SKM-1 treated with dmso at 0.1 percent for 144 hours (cell line): ENCODE measurements around the gene SOSTDC1.
"Not testable (repeated sequence)": the region's sequence is repeated elsewhere in the genome, so short reads cannot be mapped to it uniquely, and the experiment has no call there.

ENCODE experiments used
- DNase-seq: peaks from one replicate; lab custom pipeline; 2025; ENCODE audit not compliant: unreplicated experiment; lab: John Stamatoyannopoulos, UW

SOSTDC1 gene

DNA sequence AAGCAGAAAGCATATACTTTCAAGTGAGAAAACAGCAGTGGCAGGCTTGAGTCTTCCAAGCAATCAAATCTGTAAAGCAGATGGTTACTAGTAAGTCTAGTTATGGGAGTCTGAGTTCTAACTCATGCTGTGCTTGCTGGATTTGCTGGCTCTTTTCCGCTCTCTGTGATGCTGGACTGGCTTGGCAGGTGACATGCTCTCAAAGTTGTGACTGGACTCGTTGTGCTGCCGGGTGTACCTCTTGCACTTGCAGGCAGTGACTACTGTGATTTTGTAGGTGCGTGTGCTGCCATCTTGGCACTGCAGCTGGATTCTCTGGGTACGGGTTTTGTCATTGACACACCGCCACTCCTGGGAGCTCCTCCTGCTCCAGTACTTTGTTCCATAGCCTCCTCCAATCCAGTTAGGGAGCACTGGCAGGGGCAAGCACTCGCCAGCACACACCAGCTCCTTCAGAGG lies 3.1 kb downstream of the SOSTDC1 start:
- no peak for DNase-seq

DNA sequence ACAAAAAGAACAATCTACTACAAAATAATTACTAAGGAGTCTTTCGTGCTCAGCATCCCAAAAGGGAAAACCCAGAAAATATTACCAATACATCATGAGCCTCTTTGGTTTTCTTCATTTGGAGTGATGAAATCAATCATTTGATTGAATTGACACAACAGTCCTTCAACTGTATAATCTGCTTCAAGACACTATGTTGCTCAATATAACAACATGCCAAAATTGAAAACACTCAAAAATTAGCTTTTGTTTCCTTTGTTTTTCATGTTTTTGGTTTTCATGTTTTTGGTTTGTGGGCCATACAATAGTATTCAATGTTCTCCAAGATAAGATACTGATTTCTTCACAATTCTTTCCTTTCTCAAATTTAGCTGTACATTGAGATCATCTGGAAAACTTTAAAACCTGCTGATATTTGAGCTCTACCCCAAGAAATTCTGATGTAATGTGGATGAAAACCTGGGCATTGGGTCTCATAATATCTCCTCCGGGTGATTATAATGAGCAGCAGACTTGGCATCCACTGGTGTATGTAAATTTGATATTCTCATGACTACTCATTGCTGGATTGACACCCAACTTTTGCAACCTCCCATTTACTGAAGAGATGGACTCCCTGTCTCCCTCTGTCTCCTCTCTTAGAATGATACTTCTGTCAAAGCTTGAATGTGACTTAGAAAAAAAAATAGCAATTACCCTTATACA lies 4.6 kb downstream of the SOSTDC1 start:
- no peak for DNase-seq

DNA sequence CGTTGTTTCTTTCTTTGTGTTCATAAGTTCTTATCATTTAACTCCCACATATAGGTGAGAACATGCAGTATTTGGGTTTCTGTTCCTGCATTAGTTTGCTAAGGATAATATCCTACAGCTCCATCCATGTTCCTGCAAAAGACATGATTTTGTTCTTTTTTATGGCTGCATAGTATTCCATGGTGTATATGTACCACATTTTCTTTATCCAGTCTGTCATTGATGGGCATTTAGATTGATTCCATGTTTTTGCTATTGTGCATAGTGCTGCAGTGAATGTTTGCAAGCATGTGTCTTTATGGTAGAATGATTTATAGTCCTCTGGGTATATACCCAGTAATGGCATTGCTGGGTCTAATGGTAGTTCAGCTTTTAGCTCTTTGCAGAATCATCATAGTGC lies 9.2 kb downstream of the SOSTDC1 start:
- DNase-seq = not testable (repeated sequence)

DNA sequence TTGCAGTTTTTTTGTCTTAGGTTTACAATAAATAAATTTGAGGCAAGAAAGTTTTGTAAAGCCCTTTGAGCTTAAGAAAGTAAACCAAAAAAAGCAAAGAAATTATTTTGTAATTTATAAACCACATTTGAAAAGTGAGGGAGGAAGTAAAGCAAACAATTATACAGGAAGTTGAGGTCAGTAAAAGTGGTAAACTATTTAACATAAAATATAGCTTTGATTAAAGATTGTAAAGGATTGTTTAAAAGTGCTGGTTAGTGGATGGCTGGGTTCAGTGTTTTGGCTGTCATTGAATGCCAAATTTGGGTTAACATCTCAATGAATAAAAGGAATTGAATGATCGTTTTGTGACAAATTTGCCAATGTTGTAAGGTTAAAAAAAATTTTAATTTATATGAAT lies 9.9 kb downstream of the SOSTDC1 start:
- peak; percentile 3 for DNase-seq

DNA sequence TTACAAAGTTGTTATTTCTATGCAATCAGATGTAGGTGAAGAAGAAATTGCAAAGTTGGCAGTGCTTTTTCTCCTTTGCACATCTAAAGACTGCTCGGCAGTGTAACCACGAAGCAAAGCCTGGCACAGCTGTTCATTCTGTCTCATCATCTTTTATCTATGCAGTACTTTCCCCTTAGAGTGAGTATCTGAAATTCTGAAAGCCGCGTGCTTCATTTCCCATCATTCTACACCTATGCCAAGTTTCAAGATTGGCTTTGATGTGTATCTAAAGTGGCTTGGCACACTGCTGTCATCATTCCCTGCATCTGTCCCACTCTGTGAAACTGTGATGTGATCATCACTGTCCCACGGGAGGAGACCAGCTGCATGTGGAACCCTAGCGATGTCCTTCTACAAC lies 15.2 kb downstream of the SOSTDC1 start:
- DNase-seq = no peak

DNA sequence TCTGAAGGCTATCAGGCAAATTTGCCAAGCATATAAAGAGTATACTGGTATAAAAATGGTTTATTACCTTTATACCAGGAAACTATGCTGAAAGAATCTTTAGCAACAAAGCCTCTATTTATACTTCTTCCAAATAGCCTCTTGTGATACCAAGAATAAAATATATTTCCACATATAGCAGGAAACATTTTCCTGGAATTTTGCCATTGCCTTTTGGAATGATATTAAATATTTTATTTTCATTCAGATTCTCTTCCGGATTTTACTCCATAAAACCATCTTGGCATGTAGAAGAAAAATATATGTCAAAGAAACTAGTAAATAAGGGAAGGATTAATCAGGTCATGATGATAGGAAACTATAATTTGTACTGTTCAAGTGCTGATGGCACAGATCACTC lies 17.7 kb downstream of the SOSTDC1 start:
- no peak for DNase-seq

DNA sequence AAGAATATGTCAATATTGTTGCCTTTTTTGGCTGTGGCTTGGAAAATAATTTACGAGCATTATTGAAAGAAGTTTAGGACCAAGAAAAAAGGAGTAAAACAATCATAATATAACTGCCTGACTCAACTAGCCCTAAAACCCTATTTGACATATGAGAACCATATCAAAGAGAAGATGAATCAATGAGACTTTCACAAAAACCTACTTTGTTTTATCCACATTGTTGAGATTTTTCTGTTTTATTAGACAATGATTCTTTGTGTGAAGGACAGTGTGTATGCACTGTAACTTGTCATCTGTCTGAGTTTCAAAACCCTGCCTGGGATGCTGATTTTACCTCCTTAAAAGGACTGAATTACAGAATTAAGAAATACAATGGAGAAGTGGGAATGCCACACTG lies 19.0 kb downstream of the SOSTDC1 start:
- DNase-seq = no peak

DNA sequence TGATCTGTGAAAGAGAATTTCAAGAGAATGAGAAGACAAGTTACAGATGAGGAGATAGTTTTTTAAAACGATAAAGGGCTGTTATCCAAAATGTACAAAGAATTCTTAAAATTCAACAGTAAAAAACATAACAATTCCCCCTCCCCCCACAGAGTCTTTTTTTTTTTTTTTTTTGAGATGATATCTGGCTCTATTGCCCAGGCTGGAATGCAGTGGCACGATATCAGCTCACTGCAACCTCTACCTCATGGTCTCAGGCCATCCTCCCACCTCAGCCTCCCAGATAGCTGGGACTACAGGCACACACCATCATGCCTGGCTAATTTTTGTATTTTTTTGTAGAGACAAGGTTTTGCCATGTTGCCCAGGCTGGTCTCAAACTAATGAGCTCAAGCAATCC lies 21.7 kb downstream of the SOSTDC1 start:
- DNase-seq = not testable (repeated sequence)

DNA sequence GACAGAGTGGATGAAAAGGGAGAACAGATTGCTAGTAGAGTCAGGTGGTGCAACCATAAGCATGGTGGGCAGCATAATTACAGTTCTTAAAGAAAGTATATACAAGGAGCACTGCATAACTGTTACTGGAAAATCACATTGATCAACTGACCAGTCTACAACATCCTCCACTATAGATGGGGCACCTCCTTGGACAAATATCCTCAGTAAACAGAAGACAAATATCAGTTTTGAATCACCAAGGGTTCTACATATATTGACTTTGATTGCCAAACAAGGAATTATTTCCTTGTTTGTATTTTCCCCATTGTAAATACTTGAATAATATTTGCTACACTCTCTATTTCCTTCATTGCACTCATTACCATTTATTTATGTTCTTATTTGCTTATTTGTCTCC lies 26.6 kb downstream of the SOSTDC1 start:
- no peak for DNase-seq

DNA sequence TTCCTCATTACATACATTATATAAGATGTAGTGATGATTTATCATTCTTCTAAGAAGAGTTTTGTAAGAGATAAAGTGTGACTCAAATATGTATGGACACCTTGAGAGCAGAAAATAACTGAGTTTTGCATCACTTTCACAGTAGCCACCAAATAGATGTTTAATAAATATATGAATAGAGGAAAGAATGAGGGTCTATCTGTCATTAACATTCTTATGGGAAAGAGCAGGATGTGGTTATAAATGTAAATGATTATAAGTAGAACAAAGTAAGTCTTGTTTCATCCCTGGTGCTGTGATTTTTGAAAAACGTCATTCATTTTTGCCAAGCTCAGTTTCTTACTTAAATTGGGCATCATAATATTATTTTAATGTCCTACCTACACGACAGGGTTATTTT lies 29.2 kb downstream of the SOSTDC1 start:
- DNase-seq = no peak

DNA sequence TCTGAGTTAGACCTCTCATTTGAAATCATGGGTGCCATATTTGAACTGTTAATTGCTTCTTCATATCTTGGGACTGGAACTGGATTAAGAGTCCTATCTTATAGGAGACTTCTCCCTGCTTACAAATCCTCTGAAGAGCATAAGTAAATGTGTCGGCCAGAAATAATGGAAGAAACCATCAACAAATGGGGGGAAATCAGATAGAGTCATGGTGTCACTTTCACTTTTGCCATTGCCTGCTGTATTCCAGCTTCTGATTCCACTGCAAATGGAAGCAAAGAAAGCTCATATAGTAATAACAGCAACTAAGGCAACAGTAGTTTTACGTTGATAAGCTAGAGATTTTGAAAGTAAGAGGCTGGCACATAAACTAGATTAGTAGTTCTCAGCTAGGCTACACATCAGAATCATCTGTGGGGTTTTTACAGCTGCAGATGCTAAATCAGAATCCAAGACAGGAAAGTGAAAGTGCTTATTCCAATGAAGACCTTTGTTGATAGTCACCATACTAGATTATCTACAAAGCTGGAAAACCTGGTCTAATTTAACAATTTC lies 31.9 kb downstream of the SOSTDC1 start:
- DNase-seq = no peak

DNA sequence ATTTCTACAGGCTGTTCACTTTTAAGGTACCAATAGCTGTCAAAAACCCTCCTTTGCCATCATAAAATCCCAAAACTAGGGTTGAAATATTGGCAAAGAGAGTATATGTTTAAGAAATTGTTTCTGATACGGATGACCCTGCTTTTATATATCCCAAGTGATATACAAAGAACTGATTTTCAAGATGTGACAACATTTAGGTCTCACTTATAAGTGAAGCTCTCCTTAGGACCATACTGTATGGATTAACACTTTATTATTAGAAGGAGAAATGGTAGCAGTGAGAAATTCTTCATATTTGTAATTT lies 33.2 kb downstream of the SOSTDC1 start:
- DNase-seq = no peak

DNA sequence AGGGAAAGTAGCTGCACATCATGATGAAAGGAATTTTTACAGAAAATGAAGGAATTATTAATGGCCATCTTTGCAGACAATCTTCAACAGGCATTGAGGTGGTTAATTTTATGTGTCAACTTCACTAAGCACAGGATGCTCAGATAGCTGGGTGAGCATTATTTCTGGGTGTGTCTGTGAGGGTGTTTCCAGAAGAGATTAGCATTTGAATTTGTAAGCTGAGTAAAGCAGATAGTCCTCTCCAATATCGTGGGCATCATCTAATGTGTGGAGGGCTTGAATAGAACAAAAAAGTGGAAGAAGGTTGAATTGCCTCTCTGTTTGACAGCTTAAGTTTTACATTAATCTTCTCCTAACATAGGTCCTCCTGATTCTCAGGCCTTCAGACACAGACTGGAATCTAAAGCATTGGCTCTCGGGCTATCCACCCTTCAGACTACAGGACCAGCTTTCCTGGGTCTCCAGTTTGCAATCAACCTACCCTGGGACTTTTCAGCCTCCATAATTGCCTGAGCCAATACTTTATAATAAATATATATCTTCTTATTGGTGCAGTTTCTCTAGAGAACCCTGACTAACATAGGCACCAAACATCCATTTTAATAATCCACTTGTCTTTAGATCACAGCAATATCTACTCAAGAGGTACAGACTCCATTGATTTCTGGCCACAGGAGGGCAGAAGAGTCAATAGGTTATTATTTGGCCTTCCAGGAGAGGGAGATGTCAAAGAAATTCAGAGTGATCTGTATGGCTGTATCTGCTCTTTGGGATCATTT lies 33.7 kb downstream of the SOSTDC1 start:
- DNase-seq = peak; percentile 25

DNA sequence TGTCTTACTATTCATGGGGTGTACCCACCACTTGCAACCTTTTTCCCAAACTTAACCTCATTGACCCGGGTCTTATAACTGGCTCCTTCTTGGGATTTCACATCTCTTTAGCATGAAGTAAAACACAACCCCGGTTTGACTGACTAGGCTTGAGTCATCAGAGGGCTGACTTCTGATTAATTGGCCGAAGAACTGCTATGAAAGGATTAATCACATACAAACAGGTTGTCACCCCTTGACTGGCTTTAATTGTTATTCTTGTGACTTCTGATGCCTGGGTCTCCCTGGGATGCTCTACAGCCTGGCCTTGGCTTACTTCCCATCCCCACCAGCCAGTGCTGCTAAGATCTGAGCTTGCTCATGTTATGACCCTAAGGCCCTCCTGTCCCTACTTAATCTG lies 35.4 kb downstream of the SOSTDC1 start:
- no peak for DNase-seq

DNA sequence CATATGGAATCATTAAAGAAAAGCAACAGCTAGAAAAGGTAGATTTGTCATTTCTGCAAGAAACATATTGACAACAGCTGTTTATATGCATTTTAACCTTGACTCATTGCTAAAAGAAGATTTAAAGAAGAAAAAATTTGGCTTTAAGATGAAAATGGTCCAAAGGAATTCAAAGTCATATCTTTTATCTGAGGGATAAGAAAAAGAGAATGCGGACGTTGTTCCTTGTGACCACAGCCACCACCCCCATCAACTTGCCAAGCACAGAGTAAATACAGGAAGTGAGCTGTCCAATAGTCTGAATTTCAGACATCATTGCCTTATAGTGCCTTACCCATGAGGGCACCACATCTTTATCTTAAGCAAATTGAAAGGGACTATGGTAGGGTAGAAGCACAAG lies 36.9 kb downstream of the SOSTDC1 start:
- DNase-seq = no peak

DNA sequence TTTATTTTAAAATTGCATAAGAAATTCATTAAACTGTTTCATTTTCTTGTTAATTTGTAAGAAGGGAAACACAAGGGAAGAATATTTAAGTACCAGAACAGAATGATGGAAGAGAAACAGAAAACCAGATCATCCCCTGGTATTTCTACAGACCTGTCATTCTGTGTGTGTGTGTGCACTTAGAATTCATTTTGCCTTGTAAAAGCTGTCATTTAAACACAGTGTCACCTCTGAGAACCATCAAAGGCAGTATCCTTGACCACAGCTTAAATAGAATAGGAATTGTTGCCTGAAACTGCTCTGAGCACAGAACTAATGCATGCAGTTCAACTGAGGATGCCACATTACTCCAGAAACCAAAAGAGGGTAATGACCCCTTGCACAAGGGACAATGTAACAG lies 37.4 kb downstream of the SOSTDC1 start:
- no peak for DNase-seq

DNA sequence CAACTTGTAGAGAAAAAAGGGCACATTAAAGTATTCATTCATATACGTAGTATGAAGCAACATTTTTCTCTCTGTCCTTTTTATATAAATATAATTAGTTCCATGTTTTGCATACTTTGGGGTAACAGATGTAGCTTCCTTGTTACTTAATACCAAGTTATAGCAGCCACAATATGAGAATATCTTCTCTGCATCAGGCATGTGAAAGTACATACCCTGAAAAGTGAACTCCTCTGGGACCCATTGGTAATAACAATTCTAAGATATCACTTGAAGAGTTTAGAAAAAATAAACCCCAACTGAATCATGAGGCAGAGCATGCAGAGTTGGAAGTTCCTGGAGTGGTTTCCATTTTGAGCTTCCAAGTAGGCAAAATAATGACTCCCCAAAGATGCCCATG lies 41.8 kb downstream of the SOSTDC1 start:
- no peak for DNase-seq

DNA sequence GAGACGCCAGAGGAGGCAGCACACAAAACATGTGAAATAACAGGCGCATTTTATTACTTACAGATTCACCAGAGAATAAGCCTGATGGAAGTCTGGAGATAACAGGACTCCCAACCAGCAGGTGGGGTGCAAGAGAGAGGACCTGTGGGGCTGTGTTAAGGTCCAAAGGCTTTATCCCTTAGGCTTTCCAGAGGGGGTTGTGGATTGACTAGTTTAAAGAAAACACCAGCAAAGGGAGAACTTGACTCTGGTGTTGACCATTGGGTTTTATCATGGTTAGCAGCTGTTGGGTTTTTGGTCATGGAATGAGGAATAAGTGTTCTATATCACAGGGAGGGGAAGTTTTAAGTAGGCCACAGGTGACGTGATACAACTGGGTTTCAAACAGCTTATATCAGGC lies 42.6 kb downstream of the SOSTDC1 start:
- no peak for DNase-seq

DNA sequence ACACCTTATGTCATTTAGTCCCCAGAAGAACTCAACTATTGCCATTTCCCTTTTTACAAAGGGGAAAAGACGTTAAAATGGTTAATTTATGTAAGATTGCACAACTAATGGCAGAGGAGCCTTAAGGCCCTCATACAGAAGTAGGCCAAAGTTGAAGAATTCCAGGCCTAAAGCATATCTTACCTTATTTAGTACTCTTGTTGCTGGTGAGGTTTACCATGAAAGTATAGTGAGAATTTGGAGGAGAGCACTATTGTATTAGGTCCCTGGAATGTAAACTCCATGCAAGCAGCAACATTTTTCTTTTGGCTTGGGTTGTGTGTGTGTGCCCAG lies 43.5 kb downstream of the SOSTDC1 start:
- DNase-seq = no peak

DNA sequence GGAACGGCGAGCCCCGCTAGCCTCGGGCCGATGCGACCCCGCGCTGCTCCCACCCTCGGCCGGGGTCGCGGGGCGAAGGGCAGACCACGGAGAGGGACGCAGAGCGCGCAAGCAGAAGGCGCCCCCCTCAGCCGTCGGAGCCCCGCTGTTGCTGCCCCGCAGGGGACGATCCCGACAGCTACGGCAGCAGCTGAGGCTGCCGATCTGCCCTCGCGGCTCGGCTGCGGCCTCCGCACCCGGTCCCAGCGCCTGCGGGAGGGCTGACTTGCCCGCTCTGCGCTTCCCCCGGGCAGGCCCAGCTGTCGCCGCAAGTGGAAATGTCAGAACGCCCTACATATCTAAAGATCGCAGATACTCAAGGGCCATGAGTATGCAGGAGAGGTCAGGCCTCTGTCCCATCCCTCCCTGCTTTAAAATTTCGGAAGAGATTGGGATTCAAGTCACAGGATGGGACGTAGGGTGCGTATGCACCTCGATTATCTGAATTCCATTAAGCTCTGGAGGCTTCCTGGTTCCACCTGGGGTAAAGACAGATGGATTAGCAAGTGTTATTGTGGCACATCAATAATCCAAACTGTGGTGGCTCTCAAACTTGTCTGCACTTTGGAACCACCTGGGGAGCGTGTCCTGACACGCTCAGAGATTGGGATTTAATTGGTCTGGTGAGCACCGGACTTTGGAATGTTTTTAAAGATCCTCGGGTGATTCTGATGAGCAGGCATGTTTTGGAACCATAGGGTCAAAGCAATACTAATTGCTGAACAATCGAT lies 44.0 kb downstream of the SOSTDC1 start, which contains the start of gene CRPPA:
TSS of gene CRPPA (minus strand) at position 206 of the 770 bp plus-strand sequence. CDS start 216 bp downstream, outside the sequence.
- no peak for DNase-seq

DNA sequence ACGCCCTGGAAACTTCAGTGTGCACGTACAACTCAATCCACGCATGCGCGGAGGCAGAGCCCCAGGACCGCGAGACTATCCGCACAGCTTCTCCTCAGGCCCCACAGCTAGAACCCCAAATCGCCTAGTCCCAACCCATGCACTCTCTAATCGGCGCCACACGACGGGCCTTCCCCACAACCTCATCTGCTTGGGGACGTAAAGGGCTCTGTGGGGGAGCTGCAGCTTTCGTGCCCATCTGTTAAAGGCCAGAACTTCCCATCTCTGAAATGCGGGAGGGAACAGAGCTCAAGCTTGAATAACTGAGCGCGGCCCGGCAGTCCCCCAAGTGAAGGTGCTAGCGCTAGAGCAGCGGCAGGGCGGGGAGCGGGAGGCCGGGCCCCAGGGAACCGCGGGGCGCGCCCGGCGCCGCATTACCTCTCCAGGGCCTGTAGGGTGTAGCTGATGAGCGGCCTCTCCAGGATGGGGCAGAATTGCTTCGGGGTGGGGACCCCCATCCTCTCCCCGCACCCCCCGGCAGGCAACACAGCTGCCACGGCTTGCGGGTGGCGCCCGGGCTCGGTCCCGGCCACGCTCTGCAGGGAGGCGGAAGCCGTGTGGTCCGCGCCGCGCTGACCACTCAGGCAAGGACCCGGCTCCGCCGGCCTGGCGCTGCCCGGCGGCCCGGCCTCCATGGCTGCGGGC lies 44.7 kb downstream of the SOSTDC1 start:
- peak; percentile 61 for DNase-seq
